Heart left ventricle (tissue), 13 donors: ENCODE results near the gene STC2.

Experiments
- CTCF ChIP-seq, 12 donors: fragments of 200-600 bp; sonication (generic) in 4 of 12; IDR thresholded peaks; one replicate each; pipeline versions ENCODE4 v1.5.0 to v1.8.0; 2018 to 2022; ENCODE audit warnings: antibody characterized with exemption in 12 of 12, mild to moderate bottlenecking in 5 of 12
- POLR2A ChIP-seq, 2 donors: fragments of 450-650 bp; IDR thresholded peaks; one replicate each; pipeline ENCODE4 v1.6.1; 2017; ENCODE audit warnings: antibody characterized with exemption in 2 of 2, mild to moderate bottlenecking in 2 of 2, moderate library complexity in 2 of 2
- donor health status: ischemic (EF 13 %, LVEDD 7.1; RV severe dilation, severe dysfunction).
- donor health status: DM: no; HTN: yes; CAD: no.
- donor health status: DM: no; HTN: no; CAD: no.
- donor health status: ischemic (EF 25% LVEDD 6.9; RV normal size, moderate dysfunction).
- donor health status: ischemic (EF 25% LVEDD 5.7; RV mildly dilated, moderate dysfunction).
- donor health status: ischemic (EF 35%, LVEDD 5.7; RV mildly dilated, moderate dysfunction).
- donor health status: nonischemic (EF 11% LVEDD 7.7; RV severe dilation, severe dysfunction).
- donor health status: DM: yes; HTN: yes; CAD: no.
- donor health status: PGD.
- donor health status: ischemic (EF 29% LVEDD 5.4; RV normal size, mild dysfunction).
- donor health status: nonischemic (EF 23%, LVEDD 6.1; RV moderate dilation, normal function).

DNA sequence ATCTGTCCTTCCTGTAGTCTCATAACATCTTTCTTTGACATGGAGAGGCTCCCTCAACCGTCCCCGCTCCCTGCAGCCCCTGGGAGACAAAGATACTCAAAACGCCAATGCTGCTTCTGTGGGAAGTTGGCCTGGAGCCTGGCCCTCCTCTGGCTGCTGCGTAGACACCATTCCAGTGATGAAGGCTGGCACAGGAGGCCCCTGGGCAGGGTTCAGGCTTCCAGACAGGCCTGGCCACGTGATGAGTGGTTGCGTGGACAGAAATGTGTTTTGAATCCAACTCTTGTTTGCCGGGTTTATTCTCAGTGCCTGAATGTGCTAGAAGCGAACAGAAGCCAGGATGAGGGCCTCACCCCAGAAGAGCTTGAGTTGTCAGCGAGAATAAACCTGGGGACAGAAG lies 50.0 kb downstream of the STC2 start:
- TF ChIP-seq CTCF (IDR thresholded peaks at IDR 0.05) = no peak
- no peak for TF ChIP-seq POLR2A (IDR thresholded peaks at IDR 0.05)
